Tibial nerve (tissue), 4 donors: ENCODE measurements around the gene PRDM11. TPM values are rescaled to one million over a fixed set of nuclear protein-coding genes. Genes with fewer than 3 reads are reported as not detected.

Source experiments
- DNase-seq, 2 donors: peaks; one replicate each; pipeline ENCODE4 v3.0.0-alpha.2; 2019; ENCODE audit warnings: low spot score in 2 of 2
- H3K27ac ChIP-seq, 4 donors: fragments of 200-600 bp; sonication (generic) in 3 of 4; one replicate each; pipeline ENCODE4 v1.5.1; 2017 to 2019; ENCODE audit warnings: mild to moderate bottlenecking in 1 of 4
- H3K27me3 ChIP-seq, 2 donors: fragments of 200-600 bp; sonication (generic) in 1 of 2; one replicate each; pipeline versions ENCODE4 v1.5.1 to v1.6.0; 2017 to 2019
- H3K36me3 ChIP-seq, 3 donors: fragments of 200-600 bp; sonication (generic); one replicate each; pipeline ENCODE4 v1.5.1; 2018 to 2019
- H3K4me1 ChIP-seq, 4 donors: fragments of 200-600 bp; sonication (generic) in 3 of 4; one replicate each; pipeline ENCODE4 v1.5.1; 2017 to 2019
- H3K4me3 ChIP-seq, 4 donors: fragments of 200-600 bp; sonication (generic) in 3 of 4; one replicate each; pipeline ENCODE4 v1.5.1; 2017 to 2019; ENCODE audit warnings: mild to moderate bottlenecking in 1 of 4, moderate library complexity in 1 of 4
- H3K9me3 ChIP-seq, 4 donors: fragments of 200-600 bp; sonication (generic) in 3 of 4; one replicate each; pipeline ENCODE4 v1.5.1; 2017 to 2019
- CTCF ChIP-seq, 5 experiments: fragments of 200-600 bp in 3 of 5; fragments of 450-650 bp in 2 of 5; sonication (generic) in 3 of 5; IDR thresholded peaks; one replicate each; pipeline ENCODE4 v1.5.1; 2016 to 2019; ENCODE audit warnings: antibody characterized with exemption in 5 of 5, mild to moderate bottlenecking in 3 of 5, moderate library complexity in 2 of 5
- EP300 ChIP-seq, 2 donors: sonication (generic); formaldehyde crosslinking; IDR thresholded peaks; one replicate each; pipeline ENCODE4 v1.6.1; 2017; ENCODE audit warnings: antibody characterized with exemption in 2 of 2, mild to moderate bottlenecking in 1 of 2
- POLR2A ChIP-seq, 2 donors: fragments of 450-650 bp; IDR thresholded peaks; one replicate each; pipeline ENCODE4 v1.6.1; 2017; ENCODE audit warnings: antibody characterized with exemption in 2 of 2, mild to moderate bottlenecking in 2 of 2, moderate library complexity in 2 of 2
- WGBS, 2 donors: methylation state at CpG; one replicate each; pipeline ENCODE4 v1.1.5; 2018; 5-methylcytosine and 5-hydroxymethylcytosine counted together
- total RNA-seq, 4 donors: library from RNA; depleted of rRNA; stranded (reverse); fragments of >200 nt; gene quantifications; one replicate each; pipeline ENCODE4 v1.1.0, GENCODE V29; 2016

The PRDM11 gene
- total RNA-seq, 4 donors from 2014 or later = 17.5 to 26.1 (median 25.8) TPM

GRCh38 chr11:45208135-45208534 is 61.7 kb downstream of the PRDM11 start:
- Histone ChIP-seq H3K27ac (peak overlapping the region; percentile 58 to 88 (median 86)), H3K4me1 (peaks cover 5 to 40% (median 21%) of the 10 kb centered on the region in 4 donors), H3K9me3 (no peaks in the 10 kb centered on the region), H3K36me3 (peaks cover 0 to 44% (median 0%) of the 10 kb centered on the region in 3 donors), H3K27me3 (no peaks in the 10 kb centered on the region), H3K4me3 (no peak overlapping the region)
- DNase-seq = no peak
- no peak for TF ChIP-seq EP300 (IDR thresholded peaks at IDR 0.05)
- TF ChIP-seq POLR2A (IDR thresholded peaks at IDR 0.05) = no peak
- no peak for TF ChIP-seq CTCF (IDR thresholded peaks at IDR 0.05)
- 81 to 85% methylated on average over 8 of the region's 8 CpGs for WGBS, 2 donors

GRCh38 chr11:45209000-45209879 is 62.8 kb downstream of the PRDM11 start:
- no peak for DNase-seq
- WGBS, 2 donors = 56 to 71% methylated on average over 26 to 34 of the region's 35 CpGs
- peak overlapping the region; percentile 68 to 88 (median 86) for H3K27ac ChIP-seq
- TF ChIP-seq POLR2A (IDR thresholded peaks at IDR 0.05) (no peak), EP300 (IDR thresholded peaks at IDR 0.05) (no peak), CTCF (IDR thresholded peaks at IDR 0.05) (no peak)
- peak overlapping the region in 3 of 4 donors; percentile 6 to 33 (median 19) for H3K4me3 ChIP-seq
- no peaks in the 10 kb centered on the region for H3K9me3 ChIP-seq
- H3K4me1 ChIP-seq = peaks cover 5 to 40% (median 21%) of the 10 kb centered on the region in 4 donors
- no peaks in the 10 kb centered on the region for H3K27me3 ChIP-seq
- H3K36me3 ChIP-seq = peaks cover 0 to 53% (median 0%) of the 10 kb centered on the region in 3 donors

- no peaks in the 10 kb centered on the region for H3K9me3 ChIP-seq
- WGBS, 2 donors = 12 to 20% methylated on average over 29 of the region's 29 CpGs
- peaks cover 5 to 40% (median 21%) of the 10 kb centered on the region in 4 donors for H3K4me1 ChIP-seq
- peak; percentile 64 to 74 for DNase-seq
- H3K4me3 ChIP-seq = peak overlapping the region in 3 of 4 donors; percentile 6 to 33 (median 19)
- peak overlapping the region; percentile 68 to 88 (median 86) for H3K27ac ChIP-seq
- TF ChIP-seq POLR2A (IDR thresholded peaks at IDR 0.05) = no peak
- peak; percentile 66 to 94 for TF ChIP-seq EP300 (IDR thresholded peaks at IDR 0.05)
- peak in 2 of 5 experiments; percentile 14 to 18 for TF ChIP-seq CTCF (IDR thresholded peaks at IDR 0.05)
- H3K36me3 ChIP-seq = peaks cover 0 to 48% (median 0%) of the 10 kb centered on the region in 3 donors
- H3K27me3 ChIP-seq = no peaks in the 10 kb centered on the region
These were observed 63.7 kb downstream of the PRDM11 start for GRCh38 chr11:45209891-45210699.

- no peaks in the 10 kb centered on the region for H3K27me3 ChIP-seq
- no peak for DNase-seq
- 92 to 95% methylated on average over 9 of the region's 9 CpGs for WGBS, 2 donors
- H3K4me3 ChIP-seq = no peak overlapping the region
- H3K4me1 ChIP-seq = peaks cover 5 to 43% (median 21%) of the 10 kb centered on the region in 4 donors
- peak overlapping the region; percentile 68 to 88 (median 86) for H3K27ac ChIP-seq
- no peaks in the 10 kb centered on the region for H3K9me3 ChIP-seq
- H3K36me3 ChIP-seq = peaks cover 0 to 40% (median 0%) of the 10 kb centered on the region in 3 donors
- TF ChIP-seq CTCF (IDR thresholded peaks at IDR 0.05) = no peak
- TF ChIP-seq POLR2A (IDR thresholded peaks at IDR 0.05) = no peak
- TF ChIP-seq EP300 (IDR thresholded peaks at IDR 0.05) = no peak
These were observed 64.4 kb downstream of the PRDM11 start for GRCh38 chr11:45210846-45211245.
